Fibroblast of lung (primary cell): Measurements from ENCODE around the gene S100A3. TPM values are rescaled to one million over a fixed set of nuclear protein-coding genes. Genes with fewer than 3 reads are reported as not detected.
A peak's percentile ranks its signal among the peaks of the same experiment; 100 is the strongest.

ENCODE experiments used
- DNase-seq, 2 donors: peaks; one replicate each; pipeline versions ENCODE4 v3.0.0 to v3.0.0-alpha.2; 2010; ENCODE audit warnings: low read depth in 2 of 2
- H2AFZ ChIP-seq: 2 replicates; pipeline ENCODE4 v1.5.1; 2012; ENCODE audit warnings: low read length, control low read depth, inconsistent platforms
- H3K27ac ChIP-seq: 2 replicates; pipeline ENCODE4 v1.5.1; 2011; ENCODE audit warnings: low read length, control low read depth; ENCODE audit not compliant: insufficient read depth
- H3K27me3 ChIP-seq: 2 replicates; pipeline ENCODE4 v1.5.1; 2011; ENCODE audit warnings: mild to moderate bottlenecking, low read length; ENCODE audit not compliant: control insufficient read depth, insufficient read depth
- H3K36me3 ChIP-seq: 2 replicates; pipeline ENCODE4 v1.5.1; 2011; ENCODE audit warnings: low read length; ENCODE audit not compliant: control insufficient read depth, insufficient read depth
- H3K4me1 ChIP-seq: 2 replicates; pipeline ENCODE4 v1.5.1; 2011; ENCODE audit warnings: low read length; ENCODE audit not compliant: control insufficient read depth, insufficient read depth; ENCODE audit errors: extremely low read depth
- H3K4me2 ChIP-seq: 2 replicates; pipeline ENCODE4 v1.5.1; 2011; ENCODE audit warnings: low read length, control low read depth; ENCODE audit not compliant: insufficient read depth; ENCODE audit errors: extremely low read depth
- H3K4me3 ChIP-seq, 4 experiments: fragments of 200-600 bp in 1 of 4; sonication (generic) in 1 of 4; replicated peaks in 1 of 4; 2 replicates each; pipeline ENCODE4 v1.5.1; 2011 to 2016; ENCODE audit warnings: low read length in 4 of 4, low read depth in 3 of 4, mild to moderate bottlenecking in 3 of 4, control low read depth in 2 of 4, inconsistent platforms in 1 of 4, mixed read lengths in 1 of 4; ENCODE audit not compliant: insufficient read depth in 1 of 4; ENCODE audit errors: control extremely low read depth in 1 of 4
- H3K79me2 ChIP-seq: 2 replicates; pipeline ENCODE4 v1.5.1; 2012; ENCODE audit warnings: mild to moderate bottlenecking, low read length, inconsistent platforms; ENCODE audit not compliant: control insufficient read depth, insufficient read depth
- H3K9ac ChIP-seq: 2 replicates; pipeline ENCODE4 v1.5.1; 2011; ENCODE audit warnings: mild to moderate bottlenecking, low read length, control low read depth; ENCODE audit not compliant: insufficient read depth
- H3K9me3 ChIP-seq: 2 replicates; pipeline ENCODE4 v1.5.1; 2012; ENCODE audit warnings: low read depth, low read length; ENCODE audit not compliant: control insufficient read depth, insufficient read depth
- H4K20me1 ChIP-seq: 2 replicates; pipeline ENCODE4 v1.5.1; 2011; ENCODE audit warnings: low read length; ENCODE audit not compliant: control insufficient read depth, insufficient read depth; ENCODE audit errors: extremely low read depth
- CTCF ChIP-seq, 2 donors: IDR thresholded peaks in 1 of 2; conservative IDR thresholded peaks in 1 of 2; 1 replicate in 1 of 2; 2 replicates in 1 of 2; pipeline ENCODE4 v1.5.1; 2011 to 2012; ENCODE audit warnings: low read length in 2 of 2, control low read depth in 1 of 2, inconsistent platforms in 1 of 2, low read depth in 1 of 2, mild to moderate bottlenecking in 1 of 2
- EZH2 ChIP-seq: IDR thresholded peaks from 2 replicates; pipeline ENCODE4 v1.5.1; 2012; ENCODE audit warnings: low read length, control low read depth, mild to moderate bottlenecking; ENCODE audit errors: missing control alignments
- polyA plus RNA-seq, 2 donors: library from polyadenylated mRNA; depleted of rRNA in 1 of 2; stranded (reverse) in 1 of 2; unstranded in 1 of 2; fragments of >200 nt; gene quantifications; 2 replicates each; pipeline ENCODE4 v1.2.1, GENCODE V29; 2011 to 2012; ENCODE audit warnings: missing spikeins in 1 of 2
- total RNA-seq: library from RNA; depleted of rRNA; stranded (reverse); fragments of >200 nt; gene quantifications from 2 replicates; pipeline ENCODE4 v1.2.1, GENCODE V29; 2014

S100A3 gene
- total and polyA plus RNA-seq, 2 donors (not counting 1 experiment from before 2014, with no cell fraction given) = 6.8 to 14.8 TPM

- no peak overlapping the region for H3K27ac ChIP-seq
- no peak for DNase-seq
- no peaks in the 10 kb centered on the region for H3K36me3 ChIP-seq
- peaks cover 8% of the 10 kb centered on the region for H3K79me2 ChIP-seq
- TF ChIP-seq EZH2 (no peak), CTCF (conservative IDR thresholded peaks at IDR 0.05 in 1 of 2, IDR thresholded peaks at IDR 0.05 in 1 of 2; ENCODE audit: low read depth in 1 of 2, low read length in 2 of 2) (no peak)
- no peak overlapping the region for H3K4me2 ChIP-seq
- H3K27me3 ChIP-seq = no peaks in the 10 kb centered on the region
- H2AFZ ChIP-seq = no peak overlapping the region
- H3K4me1 ChIP-seq = peaks cover 27% of the 10 kb centered on the region
- H4K20me1 ChIP-seq = no peaks in the 10 kb centered on the region
- no peak overlapping the region for H3K4me3 ChIP-seq
- H3K9ac ChIP-seq = no peak overlapping the region
- no peaks in the 10 kb centered on the region for H3K9me3 ChIP-seq
Measured at GRCh38 chr1:153541641-153542590, 7.1 kb downstream of the S100A3 start.

- no peaks in the 10 kb centered on the region for H3K36me3 ChIP-seq
- no peaks in the 10 kb centered on the region for H3K27me3 ChIP-seq
- peak; percentile 41 to 78 for DNase-seq
- H3K79me2 ChIP-seq = peaks cover 11% of the 10 kb centered on the region
- no peak within 1 kb of the TSS for H3K9ac ChIP-seq
- H3K27ac ChIP-seq = no peak within 1 kb of the TSS
- no peaks in the 10 kb centered on the region for H4K20me1 ChIP-seq
- H2AFZ ChIP-seq = no peak within 1 kb of the TSS
- no peaks in the 10 kb centered on the region for H3K9me3 ChIP-seq
- TF ChIP-seq EZH2 (no peak), CTCF (conservative IDR thresholded peaks at IDR 0.05 in 1 of 2, IDR thresholded peaks at IDR 0.05 in 1 of 2; ENCODE audit: low read depth in 1 of 2, low read length in 2 of 2) (no peak)
- H3K4me1 ChIP-seq = peaks cover 27% of the 10 kb centered on the region
- H3K4me2 ChIP-seq = no peak within 1 kb of the TSS
- no peak within 1 kb of the TSS for H3K4me3 ChIP-seq
Measured at GRCh38 chr1:153540394-153541361, 8.4 kb downstream of the S100A3 start, which contains the start of gene S100A5. Gene S100A5, minus strand, starts transcription at chr1:153540934. Its CDS starts 743 bp downstream, at chr1:153540191.
